ENCODE data around the gene TMEM187. TPM values are rescaled to one million over a fixed set of nuclear protein-coding genes. Genes with fewer than 3 reads are reported as not detected.

The TMEM187 gene
- total and polyA plus RNA-seq, 4 donors = 2.5 to 8.6 (median 5.0) TPM

DNA sequence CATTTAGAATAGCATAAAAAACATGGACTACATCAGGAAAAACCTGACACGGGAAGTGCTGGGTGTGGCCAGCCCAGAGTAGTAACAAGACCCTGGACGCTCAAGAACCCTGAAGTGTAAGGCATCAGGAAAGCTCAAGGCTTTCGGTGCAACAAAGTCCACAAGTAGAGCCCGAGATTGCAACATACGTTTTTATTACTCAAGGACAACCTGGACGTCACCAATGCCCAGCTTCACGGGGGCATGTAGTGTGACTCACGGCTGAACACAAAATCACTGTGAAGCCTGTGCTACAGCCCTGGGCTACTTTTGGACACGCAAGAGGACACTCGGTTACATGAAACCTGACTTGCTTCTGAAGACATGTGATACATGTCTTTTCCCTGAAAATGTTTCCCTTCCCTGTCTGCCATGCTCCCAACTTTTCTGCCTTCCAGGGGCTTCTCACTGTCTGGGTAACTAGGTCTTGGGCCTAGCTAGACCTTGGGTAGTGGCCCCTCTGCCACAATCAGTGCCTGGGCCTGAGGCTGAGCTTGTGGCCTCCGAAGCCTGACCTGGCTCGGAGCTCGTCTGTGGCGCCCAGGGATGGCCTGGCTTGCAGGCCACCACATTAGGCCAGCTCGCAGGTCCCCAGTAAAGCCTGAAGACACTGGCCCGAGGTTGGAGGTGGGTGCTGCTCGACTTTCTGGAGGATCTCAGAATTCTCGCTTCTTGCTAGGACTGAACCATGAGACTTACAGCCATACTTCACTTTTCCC, 38.0 kb downstream of the TMEM187 start:
- WGBS, 2 donors = 89% methylated on average over 18 of the region's 18 CpGs
- H3K27ac ChIP-seq (ENCODE audit: low read depth in 1 of 2, low read length in 2 of 2) = no peak overlapping the region
- intact Hi-C loops (cut with DNase I) = loop anchor here in 1 of 2 donors (5.0 kb wide), 1 partner anchor 37 kb away; no protein-coding TSS in a partner anchor
- no peak overlapping the region for H3K4me3 ChIP-seq (ENCODE audit: low read length in 2 of 2)
- ATAC-seq (ENCODE audit: low FRiP score) (no peak), DNase-seq (peak in 1 of 2 donors; percentile 30)
- no peaks in the 10 kb centered on the region for H3K9me3 ChIP-seq (ENCODE audit: control insufficient read depth, low read length)
- H3K36me3 ChIP-seq (ENCODE audit: control insufficient read depth in 1 of 2, insufficient read depth in 2 of 2, low read length in 1 of 2) = peaks cover 0 to 2% of the 10 kb centered on the region in 2 donors
- H3K27me3 ChIP-seq (ENCODE audit: control insufficient read depth in 1 of 2, insufficient read depth in 2 of 2, low read length in 1 of 2) = no peaks in the 10 kb centered on the region
- no peaks in the 10 kb centered on the region for H3K4me1 ChIP-seq (ENCODE audit: control insufficient read depth in 1 of 2, insufficient read depth in 2 of 2, low read length in 2 of 2)

DNA sequence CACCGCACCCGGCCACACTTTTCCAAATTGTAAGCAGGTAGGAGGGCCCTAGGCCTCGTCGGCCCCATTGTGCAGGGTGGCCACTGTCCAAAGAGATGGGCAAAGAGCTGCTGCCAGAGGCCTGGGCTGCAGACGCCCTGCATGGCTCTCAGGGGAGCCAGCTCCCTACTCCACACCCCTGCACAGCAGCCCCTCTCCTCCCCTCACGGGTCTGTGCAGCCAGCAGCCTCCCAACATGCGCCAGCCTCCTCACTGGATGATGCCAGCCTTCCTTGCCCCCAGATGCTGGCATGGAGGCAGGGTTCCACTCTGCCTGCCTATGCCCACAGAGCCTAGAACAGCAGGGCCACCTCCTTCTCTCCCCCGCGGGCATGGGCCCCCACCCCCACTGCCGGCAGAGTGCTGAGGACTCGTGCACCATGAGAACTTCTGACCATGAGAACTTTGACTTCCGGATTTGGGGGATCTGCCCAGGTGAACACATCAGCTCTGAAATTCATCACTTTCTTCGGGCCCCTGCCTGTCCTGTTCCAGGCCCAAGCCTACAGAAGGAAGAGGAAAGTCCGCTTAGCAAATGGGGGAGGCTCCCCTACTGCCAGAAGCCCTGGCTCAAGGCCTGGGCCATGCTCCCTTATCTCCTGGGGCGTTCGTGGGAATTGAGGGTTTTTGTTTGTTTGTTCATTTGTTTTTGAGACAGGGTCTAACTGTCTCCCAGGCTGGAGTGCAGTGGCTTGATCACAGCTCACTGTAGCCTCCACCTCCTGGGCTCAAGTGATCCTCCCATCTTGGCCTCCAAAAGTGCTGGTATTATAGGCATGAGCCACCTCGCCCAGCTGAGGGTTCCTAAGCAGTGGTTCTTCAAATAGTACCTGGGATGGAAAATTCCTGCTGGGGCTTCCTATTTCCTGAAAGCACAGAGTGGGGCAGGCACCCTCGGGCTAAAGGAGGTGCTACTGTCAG, 39.1 kb downstream of the TMEM187 start:
- WGBS, 2 donors = 85 to 92% methylated on average over 18 of the region's 18 CpGs
- ATAC-seq (ENCODE audit: low FRiP score) = no peak

DNA sequence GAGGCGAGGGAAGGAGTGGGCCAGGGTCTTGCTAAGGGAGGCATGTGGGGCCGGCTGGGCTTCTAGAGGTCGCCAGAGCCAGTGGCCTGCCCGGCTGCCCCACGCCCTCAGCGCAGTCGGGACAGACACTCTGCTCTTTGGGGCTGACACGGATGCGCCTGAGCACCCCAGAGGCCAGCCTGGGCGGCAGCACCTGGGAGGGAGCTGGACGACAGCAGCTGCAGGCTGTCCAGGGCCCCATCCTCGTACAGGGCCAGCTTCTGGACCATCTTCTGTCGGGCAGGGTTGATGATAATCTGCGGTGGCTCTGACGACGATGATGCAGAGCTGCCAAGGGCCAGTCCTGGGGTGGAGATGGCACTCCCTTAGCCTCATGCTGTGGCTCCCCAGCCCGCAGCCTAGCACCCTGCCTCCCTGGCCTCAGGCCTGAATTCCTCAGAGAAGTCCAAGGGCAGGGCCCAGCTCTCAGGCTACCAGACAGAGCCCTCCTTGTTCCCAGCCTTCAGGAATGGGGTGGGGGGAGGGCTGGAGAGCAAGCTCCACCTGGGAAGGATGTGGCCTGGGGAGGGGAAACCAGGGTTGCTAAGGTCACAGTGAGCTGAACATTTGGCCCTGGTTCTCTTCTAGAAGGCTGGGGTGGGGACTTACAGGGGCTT, 39.9 kb downstream of the TMEM187 start:
- no peak overlapping the region for H3K4me3 ChIP-seq (ENCODE audit: low read length in 2 of 2)
- no peak overlapping the region for H3K27ac ChIP-seq (ENCODE audit: low read depth in 1 of 2, low read length in 2 of 2)
- intact Hi-C loops (cut with DNase I) = loop anchor here in 1 of 2 donors (5.0 kb wide), 1 partner anchor 35 kb away; no protein-coding TSS in a partner anchor
- whole genome bisulfite sequencing, 2 donors = 85 to 87% methylated on average over 17 of the region's 17 CpGs
- ATAC-seq (ENCODE audit: low FRiP score) (no peak), DNase-seq (peak in 1 of 2 donors; percentile 41)
- no peaks in the 10 kb centered on the region for H3K4me1 ChIP-seq (ENCODE audit: control insufficient read depth in 1 of 2, insufficient read depth in 2 of 2, low read length in 2 of 2)
- H3K36me3 ChIP-seq (ENCODE audit: control insufficient read depth in 1 of 2, insufficient read depth in 2 of 2, low read length in 1 of 2) = no peaks in the 10 kb centered on the region
- no peaks in the 10 kb centered on the region for H3K27me3 ChIP-seq (ENCODE audit: control insufficient read depth in 1 of 2, insufficient read depth in 2 of 2, low read length in 1 of 2)
- H3K9me3 ChIP-seq (ENCODE audit: control insufficient read depth, low read length) = no peaks in the 10 kb centered on the region

More for the DNA sequence above, 39.1 kb downstream of the TMEM187 start:
- no peaks in the 10 kb centered on the region for H3K9me3 ChIP-seq (ENCODE audit: control insufficient read depth, low read length)
- no peaks in the 10 kb centered on the region for H3K27me3 ChIP-seq (ENCODE audit: control insufficient read depth in 1 of 2, insufficient read depth in 2 of 2, low read length in 1 of 2)
- H3K4me3 ChIP-seq (ENCODE audit: low read length in 2 of 2) = no peak overlapping the region
- H3K27ac ChIP-seq (ENCODE audit: low read depth in 1 of 2, low read length in 2 of 2) = no peak overlapping the region
- H3K36me3 ChIP-seq (ENCODE audit: control insufficient read depth in 1 of 2, insufficient read depth in 2 of 2, low read length in 1 of 2) = peaks cover 0 to 2% of the 10 kb centered on the region in 2 donors
- intact Hi-C loops (cut with DNase I) = loop anchor here in 1 of 2 donors (5.0 kb wide), 1 partner anchor 36 kb away; no protein-coding TSS in a partner anchor
- DNase-seq = peak in 1 of 2 donors; percentile 37
- H3K4me1 ChIP-seq (ENCODE audit: control insufficient read depth in 1 of 2, insufficient read depth in 2 of 2, low read length in 2 of 2) = no peaks in the 10 kb centered on the region

DNA sequence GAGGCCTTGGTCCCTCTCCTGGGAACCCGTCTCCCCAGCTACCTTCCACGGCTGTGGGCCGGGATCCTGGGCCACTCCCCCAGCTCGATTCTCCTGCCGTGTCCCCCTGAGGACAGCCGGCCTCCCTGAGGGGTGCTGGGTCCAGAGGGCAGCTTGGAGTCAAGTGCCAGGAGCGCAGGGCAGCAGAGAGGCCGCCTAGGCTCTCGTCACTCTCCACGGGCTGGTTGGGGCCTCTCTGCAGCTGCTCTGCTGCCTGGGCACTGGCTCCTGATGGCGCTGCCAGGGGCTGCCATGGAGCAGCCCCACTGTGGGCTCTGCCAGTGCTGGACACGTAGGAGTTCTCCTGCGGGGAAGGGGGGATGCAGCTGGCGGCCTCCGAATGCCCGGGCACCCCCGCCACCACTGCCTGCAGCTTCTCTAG, 40.5 kb downstream of the TMEM187 start:
- Histone ChIP-seq H3K4me1 (ENCODE audit: control insufficient read depth in 1 of 2, insufficient read depth in 2 of 2, low read length in 2 of 2) (no peaks in the 10 kb centered on the region), H3K9me3 (ENCODE audit: control insufficient read depth, low read length) (no peaks in the 10 kb centered on the region), H3K4me3 (ENCODE audit: low read length in 2 of 2) (no peak overlapping the region), H3K27ac (ENCODE audit: low read depth in 1 of 2, low read length in 2 of 2) (no peak overlapping the region), H3K27me3 (ENCODE audit: control insufficient read depth in 1 of 2, insufficient read depth in 2 of 2, low read length in 1 of 2) (no peaks in the 10 kb centered on the region), H3K36me3 (ENCODE audit: control insufficient read depth in 1 of 2, insufficient read depth in 2 of 2, low read length in 1 of 2) (no peaks in the 10 kb centered on the region)
- intact Hi-C loops (cut with DNase I) = loop anchor here in 1 of 2 donors (5.0 kb wide), 1 partner anchor 34 kb away; no protein-coding TSS in a partner anchor
- ATAC-seq (ENCODE audit: low FRiP score) (no peak), DNase-seq (peak in 1 of 2 donors; percentile 46)
- 80 to 83% methylated on average over 17 of the region's 17 CpGs for WGBS, 2 donors

DNA sequence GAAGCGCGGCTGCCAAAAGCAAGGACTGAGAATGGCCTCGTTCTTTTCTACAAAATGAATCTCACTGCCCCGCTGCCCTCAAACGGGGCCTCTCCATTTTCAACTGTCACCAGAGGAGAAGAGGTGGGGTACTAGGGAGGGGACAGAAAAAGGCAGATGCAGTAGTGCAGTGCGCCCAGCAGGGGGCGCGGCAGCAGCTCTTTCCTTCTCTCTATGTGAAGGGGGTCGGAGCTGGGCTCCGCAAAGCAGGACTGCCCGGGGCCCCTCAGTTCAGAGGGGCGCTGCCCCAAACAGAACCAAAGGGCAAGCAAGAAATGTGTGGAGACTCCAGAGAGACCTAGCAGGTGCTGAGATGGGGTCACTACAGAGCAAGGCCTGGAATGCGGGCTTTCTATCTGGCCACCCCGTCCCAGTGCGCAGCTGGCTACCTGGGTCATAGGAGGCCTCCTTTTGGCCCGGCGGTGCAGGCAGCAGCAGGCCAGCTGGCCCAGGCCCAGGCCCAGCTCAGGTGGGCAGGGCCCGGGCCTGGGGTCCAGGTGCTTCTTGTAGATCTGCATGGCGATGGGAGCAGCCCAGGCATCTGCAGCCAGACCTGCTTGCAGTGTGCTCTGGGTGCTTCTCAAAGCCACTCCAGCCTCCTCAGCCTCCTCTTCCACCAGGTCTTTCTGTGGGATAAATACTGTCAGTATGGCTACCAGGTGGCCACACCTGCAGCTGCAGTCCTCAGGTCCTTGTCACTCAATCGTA, 41.2 kb downstream of the TMEM187 start:
- H3K4me1 ChIP-seq (ENCODE audit: control insufficient read depth in 1 of 2, insufficient read depth in 2 of 2, low read length in 2 of 2) = no peaks in the 10 kb centered on the region
- DNase-seq (no peak), ATAC-seq (ENCODE audit: low FRiP score) (peak; percentile 65)
- no peaks in the 10 kb centered on the region for H3K9me3 ChIP-seq (ENCODE audit: control insufficient read depth, low read length)
- H3K27ac ChIP-seq (ENCODE audit: low read depth in 1 of 2, low read length in 2 of 2) = no peak overlapping the region
- intact Hi-C loops (cut with DNase I) = loop anchor here in 1 of 2 donors (5.0 kb wide), 1 partner anchor 34 kb away; no protein-coding TSS in a partner anchor
- 40 to 41% methylated on average over 20 of the region's 20 CpGs for WGBS, 2 donors
- no peaks in the 10 kb centered on the region for H3K27me3 ChIP-seq (ENCODE audit: control insufficient read depth in 1 of 2, insufficient read depth in 2 of 2, low read length in 1 of 2)
- no peak overlapping the region for H3K4me3 ChIP-seq (ENCODE audit: low read length in 2 of 2)
- no peaks in the 10 kb centered on the region for H3K36me3 ChIP-seq (ENCODE audit: control insufficient read depth in 1 of 2, insufficient read depth in 2 of 2, low read length in 1 of 2)

DNA sequence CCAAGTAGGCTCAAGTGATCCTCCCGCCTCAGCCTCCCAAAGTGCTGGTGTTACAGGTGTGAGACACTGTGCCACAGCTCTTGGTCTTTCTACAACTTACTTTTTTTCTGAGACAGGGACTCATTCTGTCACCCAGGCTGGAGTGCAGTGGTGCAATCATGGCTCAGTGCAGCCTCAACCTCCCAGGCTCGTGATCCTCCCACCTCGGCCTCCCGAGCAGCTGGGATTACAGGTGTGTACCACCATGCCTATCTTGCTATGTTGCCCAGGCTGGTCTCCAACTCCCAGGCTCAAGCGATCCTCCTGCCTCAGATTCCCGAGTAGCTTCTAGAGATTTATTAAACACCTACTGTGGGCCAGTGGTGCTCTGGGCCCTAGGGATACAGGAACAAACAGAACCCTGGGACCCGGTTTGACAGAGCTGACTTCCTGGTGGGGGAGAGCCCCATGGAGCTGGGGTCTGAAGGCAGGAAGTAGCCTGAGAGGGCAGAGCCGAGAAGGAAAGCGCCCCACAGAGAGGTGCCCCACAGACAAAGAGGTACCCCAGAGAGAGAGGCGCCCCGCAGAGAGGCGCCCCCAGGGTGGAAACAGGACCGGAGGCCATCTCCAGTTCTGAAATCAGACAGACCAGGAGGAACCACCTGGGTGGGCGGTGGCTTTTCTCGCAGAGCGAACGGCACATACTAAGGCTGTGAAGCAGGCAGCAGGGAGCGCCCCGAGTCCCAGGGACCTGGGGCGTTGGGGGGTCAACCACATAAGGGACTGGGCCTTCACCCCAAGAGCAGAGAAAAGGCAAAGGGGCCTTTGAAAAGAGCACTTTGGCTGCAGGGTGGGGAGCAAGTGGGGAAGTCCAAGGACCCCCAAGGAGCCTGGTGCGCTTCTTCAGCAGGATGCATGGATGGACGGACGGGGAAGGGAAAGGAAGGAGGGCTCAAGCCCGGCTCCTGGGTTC, 42.2 kb downstream of the TMEM187 start:
- intact Hi-C loops (cut with DNase I) = loop anchor here (5.0 kb wide), 2 partner anchors 33 to 38 kb away; no protein-coding TSS in a partner anchor
- Histone ChIP-seq H3K27ac (ENCODE audit: low read depth in 1 of 2, low read length in 2 of 2) (no peak overlapping the region), H3K36me3 (ENCODE audit: control insufficient read depth in 1 of 2, insufficient read depth in 2 of 2, low read length in 1 of 2) (no peaks in the 10 kb centered on the region), H3K9me3 (ENCODE audit: control insufficient read depth, low read length) (no peaks in the 10 kb centered on the region), H3K27me3 (ENCODE audit: control insufficient read depth in 1 of 2, insufficient read depth in 2 of 2, low read length in 1 of 2) (no peaks in the 10 kb centered on the region), H3K4me1 (ENCODE audit: control insufficient read depth in 1 of 2, insufficient read depth in 2 of 2, low read length in 2 of 2) (no peaks in the 10 kb centered on the region), H3K4me3 (ENCODE audit: low read length in 2 of 2) (no peak overlapping the region)
- 86 to 88% methylated on average over 24 of the region's 24 CpGs for WGBS, 2 donors
- no peak for DNase-seq
- ATAC-seq (ENCODE audit: low FRiP score) = no peak

DNA sequence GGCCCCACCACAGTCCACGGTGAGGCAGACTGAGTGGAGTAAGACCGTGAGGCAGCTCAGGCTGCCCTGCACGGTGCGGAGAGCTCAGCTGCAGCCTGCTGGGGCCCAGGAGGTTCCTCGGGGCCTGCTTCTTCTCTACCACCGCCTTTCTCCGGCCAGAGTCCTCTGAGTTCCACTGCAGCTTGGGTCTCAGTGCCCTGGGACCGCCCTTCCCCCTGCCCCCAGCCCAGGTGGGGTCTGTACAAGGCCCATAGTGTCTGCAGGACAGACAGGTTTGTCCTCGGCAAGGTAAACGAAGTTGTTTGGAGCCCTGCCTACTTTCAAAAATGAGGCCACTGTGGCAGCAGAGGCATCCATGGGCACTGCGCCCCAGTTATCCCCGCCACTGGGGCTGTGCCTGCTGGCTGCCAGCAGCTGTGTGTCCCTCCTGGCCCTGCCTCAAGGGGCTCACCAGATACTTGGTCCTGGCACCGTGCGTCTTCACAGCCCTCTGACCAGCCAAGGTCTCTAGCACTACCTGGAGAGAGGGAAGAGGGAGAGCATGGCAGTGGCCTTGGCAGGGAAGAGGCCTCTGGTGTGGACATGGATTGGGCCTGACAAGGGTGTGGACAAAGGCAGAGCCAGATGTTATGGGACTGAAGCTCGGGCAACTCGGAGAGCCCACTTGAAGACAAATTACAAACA, 43.2 kb downstream of the TMEM187 start:
- Histone ChIP-seq H3K9me3 (ENCODE audit: control insufficient read depth, low read length) (no peaks in the 10 kb centered on the region), H3K4me3 (ENCODE audit: low read length in 2 of 2) (no peak overlapping the region), H3K27me3 (ENCODE audit: control insufficient read depth in 1 of 2, insufficient read depth in 2 of 2, low read length in 1 of 2) (no peaks in the 10 kb centered on the region), H3K4me1 (ENCODE audit: control insufficient read depth in 1 of 2, insufficient read depth in 2 of 2, low read length in 2 of 2) (no peaks in the 10 kb centered on the region), H3K27ac (ENCODE audit: low read depth in 1 of 2, low read length in 2 of 2) (no peak overlapping the region), H3K36me3 (ENCODE audit: control insufficient read depth in 1 of 2, insufficient read depth in 2 of 2, low read length in 1 of 2) (no peaks in the 10 kb centered on the region)
- DNase-seq (no peak), ATAC-seq (ENCODE audit: low FRiP score) (no peak)
- WGBS, 2 donors = 78 to 86% methylated on average over 16 of the region's 16 CpGs
- intact Hi-C loops (cut with DNase I) = loop anchor here in 1 of 2 donors (5.0 kb wide), 1 partner anchor 37 kb away; no protein-coding TSS in a partner anchor
